GM13976 (cell line): ENCODE results near the gene SLC4A5.
"Not testable (repeated sequence)": the region's sequence is repeated elsewhere in the genome, so short reads cannot be mapped to it uniquely, and the experiment has no call there.

Source experiments
- DNase-seq: peaks from one replicate; pipeline ENCODE4 v3.0.0; 2012; ENCODE audit warnings: low spot score
- CTCF ChIP-seq: IDR thresholded peaks from 2 replicates; pipeline ENCODE4 v1.5.1; 2012; ENCODE audit warnings: borderline replicate concordance, mild to moderate bottlenecking; ENCODE audit not compliant: insufficient read depth; ENCODE audit errors: extremely low read depth, missing control alignments, control extremely low read depth
- in situ Hi-C: fragments of 300-500 bp; cut with MboI; formaldehyde crosslinking; loops from one replicate; pipeline ENCODE4 v1.12.0; 2022; ENCODE audit warnings: low sequenced_read_pairs, mixed read lengths, inconsistent platforms; ENCODE audit not compliant: unreplicated experiment

The SLC4A5 gene

DNA sequence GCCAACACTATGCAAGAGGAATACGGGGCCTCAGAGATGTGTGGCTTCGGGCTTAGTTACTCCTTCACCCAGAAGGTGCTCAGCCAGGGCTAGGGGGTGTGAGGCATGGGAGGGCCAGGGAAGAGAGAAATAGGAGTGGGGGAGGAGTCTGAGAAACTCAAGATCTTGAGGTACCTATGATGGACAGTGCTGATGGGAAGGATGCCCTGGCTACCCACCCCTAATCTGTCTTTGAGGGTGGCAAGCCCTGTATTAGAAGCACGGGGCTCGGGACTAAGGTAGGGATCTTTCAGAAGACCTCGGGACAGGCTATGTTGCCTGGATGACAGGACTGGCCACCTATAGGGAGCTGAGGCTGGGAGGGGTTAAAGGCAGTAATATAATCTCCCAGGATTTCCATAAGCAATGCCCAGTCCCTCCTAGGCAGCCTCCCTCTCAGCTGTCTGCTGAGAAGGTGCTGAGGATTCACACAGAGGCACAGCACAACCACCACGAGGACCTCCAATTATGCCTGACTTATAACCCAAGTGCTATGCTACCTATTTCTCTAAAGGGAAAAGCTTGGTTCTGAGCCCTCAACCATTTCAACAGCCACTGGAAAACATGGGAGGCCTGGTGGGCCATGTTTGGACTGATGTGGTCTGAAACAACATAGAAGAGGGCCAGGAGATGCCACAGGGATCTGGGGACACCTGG is 121.5 kb downstream of the SLC4A5 start:
- no peak for DNase-seq
- TF ChIP-seq CTCF = no peak
- in situ Hi-C loops = no loop called here

- in situ Hi-C loops = no loop called here
- DNase-seq = no peak
- TF ChIP-seq CTCF = no peak
Observed at GRCh38 chr2:74221091-74221490, 122.1 kb downstream of the SLC4A5 start.

DNA sequence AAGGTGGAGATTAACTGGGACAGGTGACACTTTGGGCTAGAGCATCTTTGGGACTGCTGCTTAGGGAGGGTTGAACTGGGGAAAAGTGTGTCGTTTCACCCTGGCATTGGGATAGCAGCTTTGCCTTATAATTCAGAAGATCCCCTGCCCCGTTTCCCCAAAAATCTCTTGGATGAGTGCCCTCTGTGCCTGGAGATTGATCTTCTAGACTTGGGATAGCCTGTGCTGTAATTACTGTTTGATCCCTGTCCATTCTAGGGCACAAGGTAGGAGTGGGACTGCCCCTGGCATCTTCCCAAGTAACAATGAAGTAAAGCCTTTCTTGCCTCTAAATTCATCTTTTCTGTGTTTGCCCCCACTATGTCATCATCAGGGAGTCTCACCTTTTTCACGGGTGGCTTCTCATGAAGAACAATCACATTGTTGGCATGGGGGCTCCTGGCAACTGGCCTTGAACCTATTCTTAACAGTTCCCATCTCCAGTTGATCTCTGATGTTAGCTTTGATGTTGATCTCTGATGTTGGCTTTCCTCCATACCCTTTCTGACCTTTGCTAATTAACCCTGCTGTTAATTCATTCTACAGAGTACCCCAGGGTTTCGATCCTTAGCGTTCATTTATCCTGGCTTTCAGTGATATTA is 123.2 kb downstream of the SLC4A5 start:
- in situ Hi-C loops = no loop called here
- DNase-seq = no peak
- TF ChIP-seq CTCF = no peak

GRCh38 chr2:74216642-74217041 is 126.6 kb downstream of the SLC4A5 start:
- in situ Hi-C loops = no loop called here
- DNase-seq = no peak
- no peak for TF ChIP-seq CTCF

DNA sequence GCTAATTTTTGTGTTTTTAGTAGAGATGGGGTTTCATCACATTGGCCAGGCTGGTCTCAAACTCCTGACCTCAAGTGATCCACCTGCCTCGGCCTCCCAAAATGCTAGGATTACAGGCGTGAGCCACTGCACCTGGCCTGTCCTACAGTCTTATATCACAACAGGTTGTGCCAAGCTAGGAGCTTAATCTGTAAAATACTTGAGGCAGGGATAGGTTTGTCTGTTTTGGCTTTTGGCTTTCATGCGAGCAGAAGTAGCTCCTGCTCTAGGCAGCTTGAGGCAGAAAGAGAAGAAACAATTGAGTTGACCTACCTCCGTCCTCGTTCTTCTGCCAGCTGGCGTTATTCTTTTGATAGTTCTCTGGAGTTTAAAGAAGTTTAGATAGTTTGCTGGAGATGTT is 127.4 kb downstream of the SLC4A5 start:
- in situ Hi-C loops, DNase-seq: not testable (repeated sequence)

- no peak for DNase-seq
- TF ChIP-seq CTCF = no peak
- in situ Hi-C loops = no loop called here
Observed at GRCh38 chr2:74212702-74213410, 130.4 kb downstream of the SLC4A5 start.

DNA sequence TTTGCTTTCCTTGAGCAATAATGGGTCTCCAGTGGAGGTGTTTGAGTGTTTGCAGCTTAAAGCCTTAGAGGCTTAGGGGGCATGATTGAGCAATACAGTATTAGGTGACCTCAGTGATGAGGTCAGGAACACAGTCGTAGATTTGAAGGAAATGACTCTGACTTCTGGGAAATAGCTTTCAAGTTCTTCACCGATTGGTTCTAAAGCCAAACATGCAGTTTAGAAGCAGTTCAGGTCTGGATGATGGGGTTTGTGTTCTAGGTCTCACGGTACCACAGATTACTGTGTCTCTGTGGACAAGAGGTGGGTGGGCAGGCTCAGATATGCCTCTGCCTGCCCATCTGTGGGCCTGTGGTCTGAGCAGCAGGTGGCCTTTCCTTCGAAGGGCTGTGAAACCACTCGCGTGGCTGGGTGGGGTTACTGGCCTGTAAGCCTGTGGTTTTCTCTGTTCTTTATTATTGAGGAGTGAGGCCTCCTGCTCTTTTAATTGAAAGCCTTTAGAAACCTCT is 137.0 kb downstream of the SLC4A5 start:
- peak; percentile 62 for DNase-seq
- TF ChIP-seq CTCF = no peak
- in situ Hi-C loops = no loop called here
